A673 (cell line): Measurements from ENCODE around the gene MYCBPAP.

Experiments
- CTCF ChIP-seq: fragments of 300-800, 200-600 bp; sonication (generic); conservative IDR thresholded peaks from 2 replicates; pipeline ENCODE4 v1.5.1; 2017; ENCODE audit warnings: low read depth, mild to moderate bottlenecking, antibody characterized with exemption, low read length, moderate library complexity, mixed read lengths
- EZH2 ChIP-seq: fragments of 200-600 bp; sonication (generic); IDR thresholded peaks from 2 replicates; pipeline ENCODE4 v1.6.1; 2017; ENCODE audit warnings: borderline replicate concordance, low read depth, mild to moderate bottlenecking, mixed read lengths, antibody characterized with exemption, low read length; ENCODE audit not compliant: poor library complexity, severe bottlenecking

GRCh38 chr17:50469208-50469605, 39.0 kb upstream of the MYCBPAP start:
- TF ChIP-seq CTCF (no peak), EZH2 (peak; percentile 13)
